IPS DF 6.9 (cell line): ENCODE measurements around the gene PTPRN2.
"Not testable (repeated sequence)": the region's sequence is repeated elsewhere in the genome, so short reads cannot be mapped to it uniquely, and the experiment has no call there.

ENCODE experiments used
- DNase-seq: peaks from one replicate; pipeline ENCODE4 v3.0.0-alpha.2; 2013; ENCODE audit warnings: low read depth, low spot score
- H3K27ac ChIP-seq: one replicate; pipeline ENCODE4 v1.5.1; 2013; ENCODE audit warnings: low read length, control low read depth
- H3K27me3 ChIP-seq: 2 replicates; pipeline ENCODE4 v1.6.1; 2013; ENCODE audit warnings: mild to moderate bottlenecking, low read length; ENCODE audit not compliant: control insufficient read depth, insufficient read depth
- H3K36me3 ChIP-seq: 2 replicates; pipeline ENCODE4 v1.6.1; 2013; ENCODE audit warnings: low read length; ENCODE audit not compliant: control insufficient read depth, insufficient read depth
- H3K4me1 ChIP-seq: 2 replicates; pipeline ENCODE4 v1.6.1; 2013; ENCODE audit warnings: low read length; ENCODE audit not compliant: control insufficient read depth, insufficient read depth
- H3K4me3 ChIP-seq: 2 replicates; pipeline ENCODE4 v1.5.1; 2013; ENCODE audit warnings: mild to moderate bottlenecking, low read length
- H3K9me3 ChIP-seq: 2 replicates; pipeline ENCODE4 v1.6.1; 2013; ENCODE audit warnings: low read length, inconsistent platforms; ENCODE audit not compliant: control insufficient read depth, insufficient read depth
- WGBS: extraction: QIAGEN DNeasy Blood & Tissue Kit; methylation state at CpG from one replicate; pipeline ENCODE4 v1.1.7; 2013; ENCODE audit warnings: mixed read lengths, missing lambda C conversion rate; ENCODE audit not compliant: insufficient read length, insufficient coverage; 5-methylcytosine and 5-hydroxymethylcytosine counted together

PTPRN2 gene

GRCh38 chr7:157933219-157934155 lies 654.1 kb downstream of the PTPRN2 start:
- not testable (repeated sequence) for H3K27me3 ChIP-seq, H3K4me1 ChIP-seq, H3K27ac ChIP-seq, DNase-seq, H3K4me3 ChIP-seq, H3K36me3 ChIP-seq
- H3K9me3 ChIP-seq: peaks cover 37% of the 10 kb centered on the region
- no CpG with 5 or more reads among the region's 6 CpGs for WGBS

DNA sequence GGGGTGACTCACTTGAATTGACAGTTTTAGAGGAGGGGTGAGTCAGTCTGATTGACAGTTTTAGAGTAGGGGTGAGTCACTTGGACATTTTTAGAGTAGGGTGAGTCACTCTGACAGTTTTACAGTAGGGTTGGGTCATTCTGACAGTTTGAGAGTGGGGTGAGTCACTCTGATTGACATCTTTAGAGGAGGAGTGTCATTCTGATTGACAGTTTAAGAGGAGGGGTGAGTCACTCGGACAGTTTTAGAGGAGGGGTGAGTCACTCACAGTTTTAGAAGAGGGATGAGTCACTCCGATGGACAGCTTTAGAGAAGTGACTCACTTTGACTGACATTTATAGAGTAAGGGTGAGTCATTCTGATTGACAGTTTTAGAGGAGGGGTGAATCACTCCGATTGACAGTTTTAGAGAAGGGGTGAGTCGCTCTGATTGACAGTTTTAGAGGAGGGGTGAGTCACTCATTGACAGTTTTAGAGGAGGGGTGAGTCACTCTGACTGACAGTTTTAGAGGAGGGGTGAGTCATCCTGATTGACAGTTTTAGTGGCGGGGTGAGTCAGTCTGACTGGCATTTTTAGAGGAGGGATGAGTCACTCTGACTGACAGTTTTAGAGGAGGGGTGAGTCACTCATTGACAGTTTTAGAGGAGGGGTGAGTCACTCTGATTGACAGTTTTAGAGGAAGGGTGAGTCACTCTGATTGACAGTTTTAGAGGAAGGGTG lies 655.0 kb downstream of the PTPRN2 start:
- no CpG with 5 or more reads among the region's 5 CpGs for WGBS
- Histone ChIP-seq H3K9me3 (peaks cover 39% of the 10 kb centered on the region), H3K27ac (no peak overlapping the region)

DNA sequence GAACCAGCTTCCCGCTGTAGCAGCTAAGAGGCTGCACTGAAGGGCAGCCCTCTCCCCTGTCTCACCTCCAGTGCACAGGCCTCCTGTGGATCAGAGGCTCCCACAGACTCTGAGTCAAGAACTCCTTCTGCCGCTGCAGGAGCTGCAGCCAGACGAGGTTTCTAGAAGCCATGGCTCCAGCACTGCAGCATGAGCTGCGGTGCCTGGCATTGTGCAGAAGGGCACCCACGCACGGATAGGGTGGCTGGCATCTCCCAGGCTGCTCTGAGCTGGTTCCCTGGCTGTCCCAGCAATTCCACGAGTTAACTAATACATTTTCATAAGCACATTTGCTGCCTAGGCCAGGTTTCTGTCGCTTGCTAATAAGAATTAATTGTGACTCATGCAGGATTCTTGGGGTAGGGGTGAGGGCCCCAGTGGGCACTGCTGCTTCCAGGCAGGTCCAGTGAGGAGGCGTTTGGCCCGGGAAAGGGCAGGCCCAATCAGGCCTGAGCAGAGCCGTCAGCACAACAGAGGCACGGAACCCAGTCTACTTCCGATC lies 656.6 kb downstream of the PTPRN2 start:
- H3K36me3 ChIP-seq: no peaks in the 10 kb centered on the region; the same call in 1 of the 2 replicates

More for the DNA sequence above, 655.0 kb downstream of the PTPRN2 start:
- H3K4me1 ChIP-seq: no peaks in the 10 kb centered on the region; the same call in 1 of the 2 replicates
- no peaks in the 10 kb centered on the region; the same call in 1 of the 2 replicates for H3K36me3 ChIP-seq
- no peaks in the 10 kb centered on the region for H3K27me3 ChIP-seq
- H3K4me3 ChIP-seq: no peak overlapping the region
- no peak for DNase-seq

DNA sequence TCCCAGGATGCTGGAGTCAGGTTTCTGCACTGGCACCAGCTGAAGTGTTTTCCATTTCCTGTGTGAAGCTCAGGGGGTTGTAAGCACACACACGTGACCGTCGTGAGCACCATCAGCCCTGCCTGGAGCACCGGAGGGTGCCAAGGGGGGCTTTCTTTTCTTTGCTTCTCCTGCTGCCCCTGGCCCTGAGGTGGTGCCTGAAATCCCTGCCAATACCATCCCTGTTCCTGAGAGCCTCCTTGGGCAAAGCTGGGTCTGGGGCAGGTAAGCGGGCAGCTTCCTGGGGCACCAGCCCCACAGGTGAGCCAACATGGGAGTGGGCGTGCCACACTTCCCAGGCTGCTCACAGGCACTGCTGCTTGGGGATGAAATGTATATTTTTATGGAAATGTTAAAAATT lies 657.2 kb downstream of the PTPRN2 start:
- Histone ChIP-seq H3K27me3 (no peaks in the 10 kb centered on the region), H3K4me3 (no peak overlapping the region), H3K36me3 (no peaks in the 10 kb centered on the region; the same call in 1 of the 2 replicates), H3K9me3 (peaks cover 39% of the 10 kb centered on the region), H3K4me1 (no peaks in the 10 kb centered on the region; the same call in 1 of the 2 replicates), H3K27ac (no peak overlapping the region)
- DNase-seq: no peak
- WGBS: no CpG with 5 or more reads among the region's 6 CpGs

More for the DNA sequence above, 656.6 kb downstream of the PTPRN2 start:
- no peaks in the 10 kb centered on the region; the same call in 1 of the 2 replicates for H3K4me1 ChIP-seq
- H3K4me3 ChIP-seq: no peak overlapping the region
- H3K27me3 ChIP-seq: no peaks in the 10 kb centered on the region
- no peak for DNase-seq
- peaks cover 36% of the 10 kb centered on the region for H3K9me3 ChIP-seq
- WGBS: no CpG with 5 or more reads among the region's 13 CpGs
- H3K27ac ChIP-seq: no peak overlapping the region

DNA sequence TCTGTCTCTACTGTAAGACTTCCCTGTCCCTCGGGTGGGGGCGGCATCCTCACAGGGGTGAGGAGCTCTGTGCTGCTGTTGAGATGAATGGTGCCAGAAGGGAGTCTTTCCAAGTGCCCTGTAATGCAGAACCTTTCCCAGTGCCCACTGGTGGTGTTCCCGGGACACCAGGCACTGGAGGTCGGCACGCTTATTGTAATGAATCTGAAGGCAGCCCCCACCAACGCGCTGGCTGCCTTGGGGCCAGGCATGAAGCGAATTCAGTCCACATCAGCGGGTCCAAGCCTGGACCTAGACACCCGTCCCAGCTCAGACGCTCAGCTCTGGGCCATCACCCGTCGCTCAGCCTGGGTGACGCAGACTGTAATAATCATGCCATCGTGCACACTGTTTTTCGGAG lies 658.0 kb downstream of the PTPRN2 start:
- DNase-seq: no peak
- no CpG with 5 or more reads among the region's 16 CpGs for WGBS
- H3K27me3 ChIP-seq: no peaks in the 10 kb centered on the region
- no peak overlapping the region for H3K4me3 ChIP-seq
- H3K9me3 ChIP-seq: peaks cover 39% of the 10 kb centered on the region
- H3K4me1 ChIP-seq: no peaks in the 10 kb centered on the region; the same call in 1 of the 2 replicates
- H3K36me3 ChIP-seq: no peaks in the 10 kb centered on the region; the same call in 1 of the 2 replicates
- no peak overlapping the region for H3K27ac ChIP-seq

- H3K4me3 ChIP-seq: no peak overlapping the region
- no CpG with 5 or more reads among the region's 14 CpGs for WGBS
- no peak for DNase-seq
- H3K9me3 ChIP-seq: peaks cover 43% of the 10 kb centered on the region
- no peak overlapping the region for H3K27ac ChIP-seq
- no peaks in the 10 kb centered on the region for H3K27me3 ChIP-seq
- no peaks in the 10 kb centered on the region; the same call in 1 of the 2 replicates for H3K4me1 ChIP-seq
- H3K36me3 ChIP-seq: no peaks in the 10 kb centered on the region; the same call in 1 of the 2 replicates
These were observed 658.7 kb downstream of the PTPRN2 start for GRCh38 chr7:157928808-157929425.

DNA sequence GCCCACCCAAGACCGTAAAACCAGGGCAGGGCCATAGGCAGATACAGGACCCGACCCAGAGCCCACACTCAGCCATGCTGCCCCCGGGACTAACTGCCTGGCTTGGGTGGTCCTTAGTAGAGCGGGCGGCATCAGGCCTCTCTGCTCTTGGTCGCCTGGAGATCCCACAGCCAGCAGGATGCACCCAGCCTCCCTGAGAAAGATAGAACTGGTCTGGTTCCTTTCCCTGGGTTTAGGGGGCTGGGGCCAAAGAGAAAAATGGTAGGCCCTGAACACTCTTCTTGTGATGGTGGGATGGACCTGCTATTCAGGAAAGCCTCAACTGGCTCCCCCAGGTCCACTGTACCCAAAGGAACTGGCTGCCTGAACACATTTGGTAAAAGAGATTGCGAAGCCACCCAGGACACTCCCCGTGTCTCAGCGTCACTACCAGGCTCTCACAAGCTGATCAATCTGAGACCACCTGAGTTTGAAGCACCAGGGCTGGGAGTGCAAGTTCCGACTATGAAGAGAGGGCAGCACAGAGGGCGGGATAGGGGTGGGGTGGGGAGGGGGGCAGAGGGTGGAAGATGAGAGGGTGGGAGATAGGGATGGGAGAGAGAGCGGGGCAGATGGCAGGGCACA lies 659.3 kb downstream of the PTPRN2 start:
- Histone ChIP-seq H3K4me1 (no peaks in the 10 kb centered on the region; the same call in 1 of the 2 replicates), H3K27ac (no peak overlapping the region), H3K36me3 (no peaks in the 10 kb centered on the region; the same call in 1 of the 2 replicates), H3K4me3 (no peak overlapping the region), H3K9me3 (peaks cover 43% of the 10 kb centered on the region), H3K27me3 (no peaks in the 10 kb centered on the region)
- DNase-seq: no peak
- WGBS: no CpG with 5 or more reads among the region's 12 CpGs

- no CpG with 5 or more reads among the region's 14 CpGs for WGBS
- no peak overlapping the region for H3K4me3 ChIP-seq
- no peak for DNase-seq
- H3K9me3 ChIP-seq: peaks cover 41% of the 10 kb centered on the region
- H3K4me1 ChIP-seq: no peaks in the 10 kb centered on the region; the same call in 1 of the 2 replicates
- no peaks in the 10 kb centered on the region; the same call in 1 of the 2 replicates for H3K36me3 ChIP-seq
- no peak overlapping the region for H3K27ac ChIP-seq
- H3K27me3 ChIP-seq: no peaks in the 10 kb centered on the region
These were observed 660.2 kb downstream of the PTPRN2 start for GRCh38 chr7:157927313-157927925.

- no peak overlapping the region for H3K27ac ChIP-seq
- no CpG with 5 or more reads among the region's 16 CpGs for WGBS
- no peak for DNase-seq
- no peak overlapping the region for H3K4me3 ChIP-seq
- H3K4me1 ChIP-seq: no peaks in the 10 kb centered on the region; the same call in 1 of the 2 replicates
- H3K27me3 ChIP-seq: no peaks in the 10 kb centered on the region
- no peaks in the 10 kb centered on the region; the same call in 1 of the 2 replicates for H3K36me3 ChIP-seq
- peaks cover 41% of the 10 kb centered on the region for H3K9me3 ChIP-seq
These were observed 661.0 kb downstream of the PTPRN2 start for GRCh38 chr7:157926521-157927150.
